ENCODE measurements around the gene NSD1.

- no peak for TF ChIP-seq POLR2AphosphoS5 (IDR thresholded peaks at IDR 0.05; ENCODE audit: low read depth, low read length)
- TF ChIP-seq REST (IDR thresholded peaks at IDR 0.05; ENCODE audit: insufficient read depth in 1 of 2, low read depth in 2 of 2, low read length in 2 of 2): no peak
- TF ChIP-seq TAF1 (IDR thresholded peaks at IDR 0.05; ENCODE audit: borderline replicate concordance, insufficient read depth, low read length): no peak
- no peak for TF ChIP-seq SIN3A (IDR thresholded peaks at IDR 0.05; ENCODE audit: borderline replicate concordance, insufficient read depth, low read length)
- TF ChIP-seq FOXP2 (optimal IDR thresholded peaks at IDR 0.05; ENCODE audit: borderline replicate concordance, extremely low read depth, extremely low read length, insufficient read depth): no peak
Measured at GRCh38 chr5:177308740-177309139, 175.2 kb downstream of the NSD1 start.

Data from PFSK-1 (cell line).